SK-N-SH treated with all-trans-retinoic acid at 6 μM for 48 hours (cell line): ENCODE data around the gene RNF10.

Experiments
- CSDC2 ChIP-seq: fragments of 250-450 bp; sonication (Bioruptor Pico); IDR thresholded peaks from 2 replicates; pipeline ENCODE4 v1.5.0; 2020; ENCODE audit warnings: mild to moderate bottlenecking, moderate library complexity
- CSRNP3 ChIP-seq: fragments of 250-450 bp; sonication (Bioruptor Pico); IDR thresholded peaks from 2 replicates; pipeline ENCODE4 v1.5.1; 2021; ENCODE audit warnings: mild to moderate bottlenecking, moderate library complexity
- GLIS3 ChIP-seq: fragments of 250-450 bp; sonication (Bioruptor Pico); IDR thresholded peaks from 2 replicates; pipeline ENCODE4 v1.5.0; 2020; ENCODE audit warnings: mild to moderate bottlenecking, moderate library complexity
- PATZ1 ChIP-seq: fragments of 250-450 bp; sonication (Bioruptor Pico); IDR thresholded peaks from 2 replicates; pipeline ENCODE4 v1.8.0; 2020; ENCODE audit warnings: mild to moderate bottlenecking, moderate library complexity, borderline replicate concordance
- POU6F1 ChIP-seq: fragments of 250-450 bp; sonication (Bioruptor Pico); IDR thresholded peaks from 2 replicates; pipeline ENCODE4 v1.8.0; 2021; ENCODE audit warnings: low read depth, mild to moderate bottlenecking, moderate library complexity, borderline replicate concordance
- SNAI2 ChIP-seq: fragments of 250-450 bp; sonication (Bioruptor Pico); IDR thresholded peaks from 2 replicates; pipeline ENCODE4 v1.5.0; 2020; ENCODE audit warnings: mild to moderate bottlenecking, moderate library complexity
- TSHZ2 ChIP-seq: fragments of 250-450 bp; sonication (Bioruptor Pico); IDR thresholded peaks from 2 replicates; pipeline ENCODE4 v1.5.0; 2020; ENCODE audit warnings: mild to moderate bottlenecking, moderate library complexity
- ZFP3 ChIP-seq: fragments of 250-450 bp; sonication (Bioruptor Pico); IDR thresholded peaks from 2 replicates; pipeline ENCODE4 v1.5.0; 2020; ENCODE audit warnings: mild to moderate bottlenecking, moderate library complexity
- ZFP30 ChIP-seq: fragments of 450-650 bp; formaldehyde crosslinking; IDR thresholded peaks from 2 replicates; pipeline ENCODE4 v1.5.0; 2022; ENCODE audit warnings: mild to moderate bottlenecking, moderate library complexity
- ZNF70 ChIP-seq: fragments of 450-650 bp; formaldehyde crosslinking; IDR thresholded peaks from 2 replicates; pipeline ENCODE4 v1.5.0; 2020; ENCODE audit warnings: mild to moderate bottlenecking, moderate library complexity

DNA sequence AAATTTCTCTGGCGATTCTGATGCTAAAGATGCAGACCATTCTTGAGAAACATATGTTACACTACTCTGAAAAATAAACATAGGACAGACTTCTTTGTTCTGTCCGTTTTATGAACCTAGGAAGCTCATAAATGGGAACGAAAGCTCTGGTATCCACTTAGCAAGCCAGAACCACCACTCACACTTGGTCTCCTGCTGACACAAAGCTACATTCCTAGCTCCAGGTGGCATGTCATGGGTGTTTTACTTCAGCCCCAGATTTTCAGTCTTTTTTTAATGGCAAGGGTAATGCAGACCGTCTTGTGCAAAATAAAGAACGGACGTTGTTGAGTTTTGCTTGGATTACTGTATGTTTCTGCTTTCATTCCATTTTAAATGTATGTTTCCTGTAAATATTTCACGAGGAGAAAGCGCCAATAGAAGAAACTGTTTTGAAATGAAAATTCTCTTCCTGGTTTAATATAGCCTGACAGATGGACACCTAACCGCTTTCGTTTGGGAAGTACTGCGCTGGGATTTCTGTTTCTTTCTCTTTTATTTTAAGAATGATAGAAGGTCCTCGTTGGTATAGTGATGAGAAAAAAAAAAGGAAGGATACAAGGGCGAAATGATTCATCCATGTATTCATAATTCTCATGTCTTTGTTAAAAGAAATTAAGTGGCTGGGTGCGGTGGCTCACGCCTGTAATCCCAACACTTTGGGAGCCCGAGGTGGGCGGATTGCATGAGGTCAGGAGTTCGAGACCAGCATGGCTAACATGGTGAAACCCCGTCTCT, 4.3 kb upstream of the RNF10 start:
- TF ChIP-seq ZNF70 (no peak), PATZ1 (CRISPR knock-in tag) (no peak), CSRNP3 (CRISPR knock-in tag) (no peak), ZFP30 (no peak), CSDC2 (CRISPR knock-in tag) (no peak), SNAI2 (CRISPR knock-in tag) (no peak), ZFP3 (CRISPR knock-in tag) (no peak), GLIS3 (CRISPR knock-in tag) (no peak), POU6F1 (CRISPR knock-in tag) (no peak), TSHZ2 (CRISPR knock-in tag) (no peak)
